WTC11 (cell line): ENCODE data around the gene INCA1. TPM values are rescaled to one million over a fixed set of nuclear protein-coding genes. Genes with fewer than 3 reads are reported as not detected.

Experiments used
- AFF4 ChIP-seq: sonication (generic); formaldehyde crosslinking; IDR thresholded peaks from 2 replicates; pipeline ENCODE4 v1.8.1; 2023; ENCODE audit warnings: mild to moderate bottlenecking, missing genetic modification reagents, borderline replicate concordance
- CTCF ChIP-seq: fragments of 200-600 bp; IDR thresholded peaks from 2 replicates; pipeline ENCODE4 v1.8.0; 2022; ENCODE audit warnings: antibody characterized with exemption
- ERG ChIP-seq: fragments of 250-450 bp; sonication (Bioruptor Pico); IDR thresholded peaks from 2 replicates; pipeline ENCODE4 v1.8.0; 2021; ENCODE audit warnings: mild to moderate bottlenecking
- JUN ChIP-seq: sonication (generic); formaldehyde crosslinking; IDR thresholded peaks from 2 replicates; pipeline ENCODE4 v1.8.0; 2023; ENCODE audit warnings: mild to moderate bottlenecking, missing genetic modification reagents
- MXD4 ChIP-seq: fragments of 250-450 bp; sonication (Bioruptor Pico); IDR thresholded peaks from 2 replicates; pipeline ENCODE4 v1.8.0; 2021; ENCODE audit warnings: mild to moderate bottlenecking, moderate library complexity, borderline replicate concordance
- NR2C2 ChIP-seq: sonication (generic); formaldehyde crosslinking; IDR thresholded peaks from 2 replicates; pipeline ENCODE4 v1.8.0; 2022; ENCODE audit warnings: mild to moderate bottlenecking, missing genetic modification reagents
- SMAD3 ChIP-seq: sonication (generic); formaldehyde crosslinking; IDR thresholded peaks from 2 replicates; pipeline ENCODE4 v1.8.0; 2022; ENCODE audit warnings: missing genetic modification reagents, mild to moderate bottlenecking, borderline replicate concordance
- SOX15 ChIP-seq: fragments of 250-450 bp; sonication (Bioruptor Pico); IDR thresholded peaks from 2 replicates; pipeline ENCODE4 v1.9.0; 2021; ENCODE audit warnings: mild to moderate bottlenecking
- ZBTB21 ChIP-seq: sonication (generic); formaldehyde crosslinking; IDR thresholded peaks from 2 replicates; pipeline ENCODE4 v1.8.1; 2023; ENCODE audit warnings: mild to moderate bottlenecking, missing genetic modification reagents, borderline replicate concordance
- ZNF317 ChIP-seq: sonication (generic); formaldehyde crosslinking; IDR thresholded peaks from 2 replicates; pipeline ENCODE4 v1.8.1; 2023; ENCODE audit warnings: low read depth, mild to moderate bottlenecking, moderate library complexity, missing genetic modification reagents, borderline replicate concordance
- ZNF512 ChIP-seq: sonication (generic); formaldehyde crosslinking; IDR thresholded peaks from 2 replicates; pipeline ENCODE4 v1.8.1; 2022; ENCODE audit warnings: missing genetic modification reagents, borderline replicate concordance
- total RNA-seq: library from RNA; stranded (reverse); gene quantifications from 3 replicates; pipeline ENCODE4 v1.2.3, GENCODE V29; 2021
- TF ChIP-seq, protein P1 (sequence below): sonication (generic); formaldehyde crosslinking; IDR thresholded peaks from 2 replicates; pipeline ENCODE4 v1.8.1; 2023; ENCODE audit warnings: mild to moderate bottlenecking, moderate library complexity, missing genetic modification reagents
- TF ChIP-seq, protein P2 (sequence below): sonication (generic); formaldehyde crosslinking; IDR thresholded peaks from 2 replicates; pipeline ENCODE4 v1.8.1; 2023; ENCODE audit warnings: mild to moderate bottlenecking, missing genetic modification reagents
- TF ChIP-seq, protein P3 (sequence below): fragments of 250-450 bp; sonication (Bioruptor Pico); IDR thresholded peaks from 2 replicates; pipeline ENCODE4 v1.9.0; 2021; ENCODE audit warnings: mild to moderate bottlenecking
- TF ChIP-seq, protein P4 (sequence below): sonication (generic); formaldehyde crosslinking; IDR thresholded peaks from 2 replicates; pipeline ENCODE4 v1.8.0; 2022; ENCODE audit warnings: mild to moderate bottlenecking, missing genetic modification reagents

Gene INCA1
- total RNA-seq, 1 experiment from 2014 or later: 0.61 TPM

DNA sequence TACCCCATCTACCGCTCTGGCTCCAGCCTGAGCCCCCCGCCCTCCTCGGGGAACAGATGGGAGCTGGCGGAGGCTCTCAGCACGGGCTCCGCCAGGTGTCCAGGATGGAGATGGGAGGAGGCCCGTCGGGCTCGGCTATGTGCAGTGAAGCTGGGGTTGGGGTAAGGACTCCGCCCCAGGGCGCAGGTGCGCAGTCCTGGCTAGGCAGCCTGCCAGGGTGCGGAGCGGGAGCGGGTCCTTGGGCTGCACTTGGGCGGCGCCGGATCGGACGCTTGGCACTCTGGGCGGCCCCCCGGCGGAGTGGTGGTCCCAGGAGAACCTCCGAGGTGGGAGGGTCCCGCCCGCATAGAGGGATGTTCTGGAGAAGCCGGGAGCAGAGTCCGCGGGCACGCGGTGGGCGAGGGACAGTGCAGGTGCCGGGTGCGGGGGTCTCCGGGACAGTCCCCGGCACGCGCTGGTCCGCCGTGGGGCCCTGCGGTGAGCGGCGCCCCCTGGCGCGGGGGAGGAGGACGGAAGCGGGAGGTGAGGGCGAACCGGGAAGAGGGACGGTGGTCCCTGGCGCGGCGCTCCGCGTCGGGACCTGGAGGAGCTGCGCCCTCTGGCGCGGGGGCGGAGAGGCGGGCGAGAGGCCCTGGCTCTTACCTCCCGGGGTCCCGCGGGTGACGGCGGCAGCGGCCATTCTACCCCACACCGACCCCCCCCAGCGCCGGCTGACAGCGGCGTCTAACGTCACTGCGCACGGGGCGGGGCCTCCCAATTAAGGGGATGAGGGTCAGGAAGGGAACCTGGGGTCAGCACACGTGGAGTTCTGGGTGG, 10.2 kb downstream of the INCA1 start, which contains the start of gene CAMTA2 (continued):
- TF ChIP-seq, protein P1, sequence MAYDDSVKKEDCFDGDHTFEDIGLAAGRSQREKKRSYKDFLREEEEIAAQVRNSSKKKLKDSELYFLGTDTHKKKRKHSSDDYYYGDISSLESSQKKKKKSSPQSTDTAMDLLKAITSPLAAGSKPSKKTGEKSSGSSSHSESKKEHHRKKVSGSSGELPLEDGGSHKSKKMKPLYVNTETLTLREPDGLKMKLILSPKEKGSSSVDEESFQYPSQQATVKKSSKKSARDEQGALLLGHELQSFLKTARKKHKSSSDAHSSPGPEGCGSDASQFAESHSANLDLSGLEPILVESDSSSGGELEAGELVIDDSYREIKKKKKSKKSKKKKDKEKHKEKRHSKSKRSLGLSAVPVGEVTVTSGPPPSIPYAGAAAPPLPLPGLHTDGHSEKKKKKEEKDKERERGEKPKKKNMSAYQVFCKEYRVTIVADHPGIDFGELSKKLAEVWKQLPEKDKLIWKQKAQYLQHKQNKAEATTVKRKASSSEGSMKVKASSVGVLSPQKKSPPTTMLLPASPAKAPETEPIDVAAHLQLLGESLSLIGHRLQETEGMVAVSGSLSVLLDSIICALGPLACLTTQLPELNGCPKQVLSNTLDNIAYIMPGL (CRISPR knock-in tag): peak; percentile 97; the same call in 1 of the 2 replicates
- TF ChIP-seq NR2C2 (CRISPR knock-in tag) (no peak), ZNF512 (CRISPR knock-in tag) (no peak), ZBTB21 (CRISPR knock-in tag) (peak; percentile 48; the same call in 1 of the 2 replicates), AFF4 (CRISPR knock-in tag) (no peak), ZNF317 (CRISPR knock-in tag) (no peak), JUN (CRISPR knock-in tag) (peak; percentile 42; the same call in 1 of the 2 replicates), ERG (CRISPR knock-in tag) (no peak), CTCF (peak; percentile 37), MXD4 (CRISPR knock-in tag) (no peak), SMAD3 (CRISPR knock-in tag) (no peak), SOX15 (CRISPR knock-in tag) (no peak)
- TF ChIP-seq, protein P2, sequence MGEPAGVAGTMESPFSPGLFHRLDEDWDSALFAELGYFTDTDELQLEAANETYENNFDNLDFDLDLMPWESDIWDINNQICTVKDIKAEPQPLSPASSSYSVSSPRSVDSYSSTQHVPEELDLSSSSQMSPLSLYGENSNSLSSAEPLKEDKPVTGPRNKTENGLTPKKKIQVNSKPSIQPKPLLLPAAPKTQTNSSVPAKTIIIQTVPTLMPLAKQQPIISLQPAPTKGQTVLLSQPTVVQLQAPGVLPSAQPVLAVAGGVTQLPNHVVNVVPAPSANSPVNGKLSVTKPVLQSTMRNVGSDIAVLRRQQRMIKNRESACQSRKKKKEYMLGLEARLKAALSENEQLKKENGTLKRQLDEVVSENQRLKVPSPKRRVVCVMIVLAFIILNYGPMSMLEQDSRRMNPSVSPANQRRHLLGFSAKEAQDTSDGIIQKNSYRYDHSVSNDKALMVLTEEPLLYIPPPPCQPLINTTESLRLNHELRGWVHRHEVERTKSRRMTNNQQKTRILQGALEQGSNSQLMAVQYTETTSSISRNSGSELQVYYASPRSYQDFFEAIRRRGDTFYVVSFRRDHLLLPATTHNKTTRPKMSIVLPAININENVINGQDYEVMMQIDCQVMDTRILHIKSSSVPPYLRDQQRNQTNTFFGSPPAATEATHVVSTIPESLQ: no peak
- TF ChIP-seq, protein P3, sequence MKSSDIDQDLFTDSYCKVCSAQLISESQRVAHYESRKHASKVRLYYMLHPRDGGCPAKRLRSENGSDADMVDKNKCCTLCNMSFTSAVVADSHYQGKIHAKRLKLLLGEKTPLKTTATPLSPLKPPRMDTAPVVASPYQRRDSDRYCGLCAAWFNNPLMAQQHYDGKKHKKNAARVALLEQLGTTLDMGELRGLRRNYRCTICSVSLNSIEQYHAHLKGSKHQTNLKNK: no peak
- TF ChIP-seq, protein P4, sequence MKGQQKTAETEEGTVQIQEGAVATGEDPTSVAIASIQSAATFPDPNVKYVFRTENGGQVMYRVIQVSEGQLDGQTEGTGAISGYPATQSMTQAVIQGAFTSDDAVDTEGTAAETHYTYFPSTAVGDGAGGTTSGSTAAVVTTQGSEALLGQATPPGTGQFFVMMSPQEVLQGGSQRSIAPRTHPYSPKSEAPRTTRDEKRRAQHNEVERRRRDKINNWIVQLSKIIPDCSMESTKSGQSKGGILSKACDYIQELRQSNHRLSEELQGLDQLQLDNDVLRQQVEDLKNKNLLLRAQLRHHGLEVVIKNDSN (CRISPR knock-in tag): peak; percentile 67; the same call in 1 of the 2 replicates
